NCI-H128 (cell line): ENCODE data around the gene PAAF1.

Experiments
- DNase-seq: peaks from one replicate; lab custom pipeline; 2025; ENCODE audit not compliant: unreplicated experiment; lab: John Stamatoyannopoulos, UW

The PAAF1 gene

GRCh38 chr11:73944901-73945300 is 68.1 kb downstream of the PAAF1 start:
- DNase-seq = no peak

GRCh38 chr11:73945396-73945795 is 68.6 kb downstream of the PAAF1 start:
- no peak for DNase-seq

- DNase-seq = no peak
These were observed 70.1 kb downstream of the PAAF1 start for GRCh38 chr11:73946798-73947458.

- no peak for DNase-seq
These were observed 72.4 kb downstream of the PAAF1 start for GRCh38 chr11:73949246-73949645.

- no peak for DNase-seq
These were observed 73.1 kb downstream of the PAAF1 start for GRCh38 chr11:73949912-73950311.

GRCh38 chr11:73950869-73951710 is 74.3 kb downstream of the PAAF1 start, which contains the start of gene DNAJB13:
Gene DNAJB13, plus strand, starts transcription at chr11:73951026. Its CDS starts 44 bp downstream, at chr11:73951070.
- DNase-seq = no peak

GRCh38 chr11:73951797-73952196 is 75.0 kb downstream of the PAAF1 start:
- DNase-seq = peak; percentile 15

- no peak for DNase-seq
These were observed 80.3 kb downstream of the PAAF1 start for GRCh38 chr11:73956876-73957653.

GRCh38 chr11:73957654-73958361 is 81.0 kb downstream of the PAAF1 start:
- no peak for DNase-seq

GRCh38 chr11:73958521-73959141 is 81.8 kb downstream of the PAAF1 start:
- DNase-seq = no peak

GRCh38 chr11:73961321-73961720 is 84.5 kb downstream of the PAAF1 start:
- DNase-seq = no peak

GRCh38 chr11:73962101-73962705 is 85.4 kb downstream of the PAAF1 start:
- no peak for DNase-seq

- no peak for DNase-seq
These were observed 87.1 kb downstream of the PAAF1 start for GRCh38 chr11:73963861-73964260.

GRCh38 chr11:73965076-73965763 is 88.4 kb downstream of the PAAF1 start:
- no peak for DNase-seq

GRCh38 chr11:73965764-73966121 is 88.9 kb downstream of the PAAF1 start:
- no peak for DNase-seq

GRCh38 chr11:73968356-73968966 is 91.7 kb downstream of the PAAF1 start:
- no peak for DNase-seq

- no peak for DNase-seq
These were observed 92.3 kb downstream of the PAAF1 start for GRCh38 chr11:73969091-73969490.

- DNase-seq = no peak
These were observed 93.4 kb downstream of the PAAF1 start for GRCh38 chr11:73969991-73970800.
